Omental fat pad (tissue), 4 donors: ENCODE data around the gene ULK3. TPM values are rescaled to one million over a fixed set of nuclear protein-coding genes. Genes with fewer than 3 reads are reported as not detected.

ENCODE experiments used
- ATAC-seq: fragments of 150-250 bp; one replicate; pipeline ENCODE4 v1.9.1; 2016; ENCODE audit warnings: mild to moderate bottlenecking, moderate library complexity; ENCODE audit not compliant: low FRiP score
- DNase-seq: peaks from one replicate; pipeline ENCODE4 v3.0.0-alpha.2; 2019; ENCODE audit warnings: low spot score
- total RNA-seq, 4 donors: library from RNA; depleted of rRNA; stranded (reverse); fragments of >200 nt; gene quantifications; one replicate each; pipeline ENCODE4 v1.1.0, GENCODE V29; 2016
- TF ChIP-seq, protein P1 (sequence below), 3 donors: fragments of 450-650 bp; IDR thresholded peaks; one replicate each; pipeline ENCODE4 v1.5.1; 2016 to 2017; ENCODE audit warnings: antibody characterized with exemption in 3 of 3, mild to moderate bottlenecking in 3 of 3, moderate library complexity in 2 of 3

Gene ULK3
- total RNA-seq, 4 donors from 2014 or later: 23.2 to 52.6 (median 41.4) TPM

DNA sequence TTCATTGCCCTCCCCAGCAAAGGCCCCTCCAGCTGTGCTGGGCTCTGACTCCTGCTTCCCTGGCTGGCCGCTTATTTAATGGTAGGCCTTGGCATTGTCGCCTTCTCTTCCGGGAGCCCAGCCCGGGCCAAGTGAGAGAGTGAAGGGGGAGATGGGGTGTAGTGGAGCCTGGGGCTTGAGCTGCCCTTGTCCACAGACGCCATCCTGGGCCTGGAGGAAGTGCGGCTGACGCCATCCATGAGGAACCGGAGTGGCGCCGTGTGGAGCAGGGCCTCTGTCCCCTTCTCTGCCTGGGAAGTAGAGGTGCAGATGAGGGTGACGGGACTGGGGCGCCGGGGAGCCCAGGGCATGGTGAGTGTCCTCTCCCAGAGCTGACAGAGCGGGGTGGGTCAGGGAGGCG, 27.0 kb downstream of the ULK3 start:
- ATAC-seq (no peak), DNase-seq (no peak)
- TF ChIP-seq, protein P1, sequence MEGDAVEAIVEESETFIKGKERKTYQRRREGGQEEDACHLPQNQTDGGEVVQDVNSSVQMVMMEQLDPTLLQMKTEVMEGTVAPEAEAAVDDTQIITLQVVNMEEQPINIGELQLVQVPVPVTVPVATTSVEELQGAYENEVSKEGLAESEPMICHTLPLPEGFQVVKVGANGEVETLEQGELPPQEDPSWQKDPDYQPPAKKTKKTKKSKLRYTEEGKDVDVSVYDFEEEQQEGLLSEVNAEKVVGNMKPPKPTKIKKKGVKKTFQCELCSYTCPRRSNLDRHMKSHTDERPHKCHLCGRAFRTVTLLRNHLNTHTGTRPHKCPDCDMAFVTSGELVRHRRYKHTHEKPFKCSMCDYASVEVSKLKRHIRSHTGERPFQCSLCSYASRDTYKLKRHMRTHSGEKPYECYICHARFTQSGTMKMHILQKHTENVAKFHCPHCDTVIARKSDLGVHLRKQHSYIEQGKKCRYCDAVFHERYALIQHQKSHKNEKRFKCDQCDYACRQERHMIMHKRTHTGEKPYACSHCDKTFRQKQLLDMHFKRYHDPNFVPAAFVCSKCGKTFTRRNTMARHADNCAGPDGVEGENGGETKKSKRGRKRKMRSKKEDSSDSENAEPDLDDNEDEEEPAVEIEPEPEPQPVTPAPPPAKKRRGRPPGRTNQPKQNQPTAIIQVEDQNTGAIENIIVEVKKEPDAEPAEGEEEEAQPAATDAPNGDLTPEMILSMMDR (IDR thresholded peaks at IDR 0.05): no peak

DNA sequence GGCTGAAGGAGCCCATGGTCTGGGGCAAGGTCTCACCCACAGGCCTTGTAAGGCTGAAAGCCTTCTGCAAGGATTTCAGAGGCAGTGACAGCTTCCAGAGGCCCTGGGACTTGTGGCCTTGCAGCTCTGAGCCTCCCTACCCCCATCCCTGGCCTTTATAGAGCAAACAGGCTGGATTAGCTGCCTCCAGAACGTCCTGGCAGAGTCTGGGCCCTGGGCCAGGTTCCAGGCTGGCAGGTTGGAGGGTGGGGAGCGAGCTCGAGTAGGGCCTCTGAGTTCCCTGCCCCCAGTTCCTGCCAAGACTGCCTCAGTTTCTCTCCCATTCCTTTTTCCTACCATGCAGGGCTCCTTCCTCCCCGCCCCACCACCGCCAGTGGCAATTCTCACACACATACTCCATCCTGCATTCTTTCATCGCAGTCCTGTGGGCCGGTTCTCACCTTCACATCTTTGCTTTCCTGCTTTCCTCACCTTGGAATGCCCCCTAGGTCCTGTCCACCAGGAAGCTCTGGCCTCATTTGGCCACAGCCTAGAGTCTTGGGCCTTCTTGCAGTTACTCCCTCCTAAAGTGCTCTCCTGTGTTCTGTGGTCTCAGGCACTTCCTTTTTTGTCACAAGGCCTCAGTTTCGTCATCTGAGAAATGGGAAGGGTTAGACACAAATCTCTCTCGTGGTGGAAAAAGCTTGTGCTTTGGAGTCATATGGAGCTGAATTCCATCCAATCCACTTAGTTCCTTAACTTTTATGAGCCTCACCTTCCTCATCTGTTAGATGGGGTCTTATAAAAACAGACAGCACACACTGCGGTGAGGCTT, 27.6 kb downstream of the ULK3 start:
- DNase-seq (no peak), ATAC-seq (no peak)
- TF ChIP-seq, protein P1 (IDR thresholded peaks at IDR 0.05): no peak

DNA sequence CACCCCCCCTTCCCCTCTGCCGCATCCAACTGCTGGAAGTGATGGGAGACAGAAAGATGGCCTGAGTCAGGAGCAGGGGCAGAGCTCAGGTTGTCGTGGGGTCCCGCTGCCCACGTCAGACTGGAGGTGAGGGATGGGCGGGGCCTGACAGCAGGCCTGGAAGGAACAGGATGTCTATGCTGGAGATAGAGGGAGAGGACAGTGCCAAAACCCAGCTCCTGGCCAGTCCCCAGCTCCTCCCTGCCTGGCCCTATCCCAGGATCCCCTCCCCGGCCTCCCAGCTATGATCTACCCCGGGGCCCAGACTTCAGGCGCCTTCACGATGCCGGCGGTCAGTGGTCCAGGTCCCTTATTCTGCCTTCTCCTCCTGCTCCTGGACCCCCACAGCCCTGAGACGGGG, 30.4 kb downstream of the ULK3 start, which contains the start of gene LMAN1L:
Gene LMAN1L, plus strand, starts transcription at position 303 of the 400 bp plus-strand sequence. Its CDS starts 20 bp downstream, at position 323.
- TF ChIP-seq, protein P1 (IDR thresholded peaks at IDR 0.05): no peak

DNA sequence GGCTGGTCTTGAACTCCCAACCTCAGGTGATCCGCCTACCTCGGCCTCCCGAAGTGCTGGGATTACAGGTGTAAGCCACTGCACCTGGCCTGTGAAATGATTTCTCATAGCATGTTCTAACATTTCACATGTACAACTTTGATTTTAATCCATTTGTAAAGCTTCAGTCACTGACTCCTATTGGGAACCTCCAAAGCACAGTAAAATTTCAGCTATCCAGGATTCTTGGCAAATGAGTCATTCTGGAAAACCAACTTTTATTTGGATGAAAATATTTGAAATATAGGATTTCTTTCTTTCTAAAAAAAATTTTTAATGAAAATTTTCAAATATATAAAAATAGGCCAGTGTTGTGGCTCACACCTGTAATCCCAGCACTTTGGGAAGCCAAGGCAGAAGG, 33.0 kb downstream of the ULK3 start:
- ATAC-seq: no peak
- DNase-seq: no peak
- TF ChIP-seq, protein P1 (IDR thresholded peaks at IDR 0.05): no peak

More for the DNA sequence above, 30.4 kb downstream of the ULK3 start, which contains the start of gene LMAN1L:
- DNase-seq: no peak
- no peak for ATAC-seq

GRCh38 chr15:74809242-74809641, 33.7 kb downstream of the ULK3 start:
- ATAC-seq (no peak), DNase-seq (no peak)
- TF ChIP-seq, protein P1 (IDR thresholded peaks at IDR 0.05): no peak

GRCh38 chr15:74808840-74809229, 34.1 kb downstream of the ULK3 start:
- TF ChIP-seq, protein P1 (IDR thresholded peaks at IDR 0.05): no peak
- ATAC-seq (no peak), DNase-seq (no peak)
